BLaER1 (cell line): ENCODE measurements around the gene PCMT1.

Experiments used
- H3K27ac ChIP-seq: shearing (Covaris generic); formaldehyde crosslinking; 2 replicates; pipeline ENCODE4 v1.8.1; 2022
- H3K27me3 ChIP-seq: shearing (Covaris generic); formaldehyde crosslinking; 2 replicates; pipeline ENCODE4 v1.8.1; 2022
- H3K36me3 ChIP-seq: shearing (Covaris generic); formaldehyde crosslinking; 2 replicates; pipeline ENCODE4 v1.8.1; 2022
- H3K4me1 ChIP-seq: shearing (Covaris generic); formaldehyde crosslinking; 2 replicates; pipeline ENCODE4 v1.8.1; 2022
- H3K4me2 ChIP-seq: shearing (Covaris generic); formaldehyde crosslinking; 2 replicates; pipeline ENCODE4 v1.8.1; 2022
- H3K4me3 ChIP-seq: shearing (Covaris generic); formaldehyde crosslinking; 2 replicates; pipeline ENCODE4 v1.8.1; 2022
- H3K9ac ChIP-seq: shearing (Covaris generic); formaldehyde crosslinking; 2 replicates; pipeline ENCODE4 v1.8.1; 2022
- H3K9me3 ChIP-seq: shearing (Covaris generic); formaldehyde crosslinking; 2 replicates; pipeline ENCODE4 v1.8.1; 2022
- H4K20me1 ChIP-seq: shearing (Covaris generic); formaldehyde crosslinking; 2 replicates; pipeline ENCODE4 v1.8.1; 2022
- Cebpa-rat ChIP-seq: shearing (Covaris generic); IDR thresholded peaks from 2 replicates; pipeline ENCODE4 v1.8.1; 2022

PCMT1 gene

GRCh38 chr6:149763866-149764265 lies 14.3 kb downstream of the PCMT1 start:
- TF ChIP-seq Cebpa-rat: no peak
- Histone ChIP-seq H3K36me3 (peaks cover 68% of the 10 kb centered on the region), H4K20me1 (peaks cover 43% of the 10 kb centered on the region; the same call in 1 of the 2 replicates), H3K27me3 (no peaks in the 10 kb centered on the region), H3K4me1 (peaks cover 11% of the 10 kb centered on the region; the same call in 1 of the 2 replicates), H3K4me2 (no peak overlapping the region), H3K27ac (no peak overlapping the region), H3K9me3 (peaks cover 35% of the 10 kb centered on the region), H3K9ac (no peak overlapping the region), H3K4me3 (no peak overlapping the region)

- peaks cover 6% of the 10 kb centered on the region; the same call in 1 of the 2 replicates for H3K4me1 ChIP-seq
- H3K27me3 ChIP-seq: no peaks in the 10 kb centered on the region
- H3K4me3 ChIP-seq: no peak overlapping the region
- peaks cover 35% of the 10 kb centered on the region for H3K9me3 ChIP-seq
- TF ChIP-seq Cebpa-rat: no peak
- no peak overlapping the region for H3K4me2 ChIP-seq
- peaks cover 35% of the 10 kb centered on the region for H4K20me1 ChIP-seq
- H3K27ac ChIP-seq: no peak overlapping the region
- H3K36me3 ChIP-seq: peaks cover 68% of the 10 kb centered on the region
- H3K9ac ChIP-seq: no peak overlapping the region
These were observed 16.7 kb downstream of the PCMT1 start for GRCh38 chr6:149766156-149766769.

GRCh38 chr6:149769676-149770075 lies 20.1 kb downstream of the PCMT1 start:
- H3K9me3 ChIP-seq: peaks cover 30% of the 10 kb centered on the region
- TF ChIP-seq Cebpa-rat: no peak
- H3K27ac ChIP-seq: no peak overlapping the region
- peaks cover 26% of the 10 kb centered on the region for H4K20me1 ChIP-seq
- H3K4me3 ChIP-seq: no peak overlapping the region
- H3K27me3 ChIP-seq: no peaks in the 10 kb centered on the region
- no peak overlapping the region for H3K9ac ChIP-seq
- H3K4me1 ChIP-seq: no peaks in the 10 kb centered on the region
- H3K4me2 ChIP-seq: no peak overlapping the region
- H3K36me3 ChIP-seq: peaks cover 93% of the 10 kb centered on the region

GRCh38 chr6:149771185-149771584 lies 21.6 kb downstream of the PCMT1 start:
- peaks cover 95% of the 10 kb centered on the region for H3K36me3 ChIP-seq
- H3K4me2 ChIP-seq: no peak overlapping the region
- H3K4me3 ChIP-seq: no peak overlapping the region
- TF ChIP-seq Cebpa-rat: no peak
- no peak overlapping the region for H3K27ac ChIP-seq
- peaks cover 15% of the 10 kb centered on the region for H3K9me3 ChIP-seq
- peaks cover 26% of the 10 kb centered on the region for H4K20me1 ChIP-seq
- H3K27me3 ChIP-seq: no peaks in the 10 kb centered on the region
- no peak overlapping the region for H3K9ac ChIP-seq
- H3K4me1 ChIP-seq: no peaks in the 10 kb centered on the region

- no peak overlapping the region for H3K9ac ChIP-seq
- H3K9me3 ChIP-seq: peaks cover 7% of the 10 kb centered on the region
- peaks cover 93% of the 10 kb centered on the region for H3K36me3 ChIP-seq
- no peak overlapping the region for H3K27ac ChIP-seq
- H3K4me1 ChIP-seq: no peaks in the 10 kb centered on the region
- TF ChIP-seq Cebpa-rat: no peak
- no peak overlapping the region for H3K4me3 ChIP-seq
- H3K27me3 ChIP-seq: no peaks in the 10 kb centered on the region
- peaks cover 26% of the 10 kb centered on the region for H4K20me1 ChIP-seq
- H3K4me2 ChIP-seq: no peak overlapping the region
These were observed 22.4 kb downstream of the PCMT1 start for GRCh38 chr6:149771925-149772324.

- no peak overlapping the region for H3K27ac ChIP-seq
- no peaks in the 10 kb centered on the region for H3K4me1 ChIP-seq
- H3K4me2 ChIP-seq: no peak overlapping the region
- H3K36me3 ChIP-seq: peaks cover 82% of the 10 kb centered on the region
- no peaks in the 10 kb centered on the region for H3K9me3 ChIP-seq
- H3K4me3 ChIP-seq: no peak overlapping the region
- H3K9ac ChIP-seq: no peak overlapping the region
- no peaks in the 10 kb centered on the region for H3K27me3 ChIP-seq
- no peak for TF ChIP-seq Cebpa-rat
- peaks cover 10% of the 10 kb centered on the region; the same call in 1 of the 2 replicates for H4K20me1 ChIP-seq
These were observed 28.1 kb downstream of the PCMT1 start for GRCh38 chr6:149777624-149778023.

- Histone ChIP-seq H4K20me1 (peaks cover 10% of the 10 kb centered on the region; the same call in 1 of the 2 replicates), H3K4me1 (no peaks in the 10 kb centered on the region), H3K4me3 (no peak overlapping the region), H3K27ac (no peak overlapping the region), H3K9ac (no peak overlapping the region), H3K36me3 (peaks cover 81% of the 10 kb centered on the region), H3K27me3 (no peaks in the 10 kb centered on the region), H3K9me3 (0 out of 2 replicates have a peak, but pooled peaks cover 3% of the 10 kb centered on the region), H3K4me2 (no peak overlapping the region)
- no peak for TF ChIP-seq Cebpa-rat
These were observed 30.1 kb downstream of the PCMT1 start for GRCh38 chr6:149779644-149779963.

GRCh38 chr6:149781715-149782114 lies 32.2 kb downstream of the PCMT1 start:
- H3K36me3 ChIP-seq: peaks cover 60% of the 10 kb centered on the region
- H3K4me1 ChIP-seq: no peaks in the 10 kb centered on the region
- TF ChIP-seq Cebpa-rat: no peak
- no peak overlapping the region for H3K4me2 ChIP-seq
- 0 out of 2 replicates have a peak, but pooled peaks cover 3% of the 10 kb centered on the region for H3K9me3 ChIP-seq
- H4K20me1 ChIP-seq: peaks cover 10% of the 10 kb centered on the region; the same call in 1 of the 2 replicates
- no peaks in the 10 kb centered on the region for H3K27me3 ChIP-seq
- H3K27ac ChIP-seq: no peak overlapping the region
- no peak overlapping the region for H3K4me3 ChIP-seq
- H3K9ac ChIP-seq: no peak overlapping the region

- H3K4me3 ChIP-seq: no peak overlapping the region
- no peak for TF ChIP-seq Cebpa-rat
- H3K36me3 ChIP-seq: peaks cover 60% of the 10 kb centered on the region
- no peak overlapping the region for H3K4me2 ChIP-seq
- no peaks in the 10 kb centered on the region for H3K27me3 ChIP-seq
- H3K9ac ChIP-seq: no peak overlapping the region
- no peak overlapping the region for H3K27ac ChIP-seq
- no peaks in the 10 kb centered on the region for H3K4me1 ChIP-seq
- H3K9me3 ChIP-seq: 0 out of 2 replicates have a peak, but pooled peaks cover 3% of the 10 kb centered on the region
- H4K20me1 ChIP-seq: peaks cover 10% of the 10 kb centered on the region; the same call in 1 of the 2 replicates
These were observed 32.8 kb downstream of the PCMT1 start for GRCh38 chr6:149782337-149782736.

GRCh38 chr6:149783551-149783950 lies 34.0 kb downstream of the PCMT1 start:
- no peaks in the 10 kb centered on the region for H3K4me1 ChIP-seq
- H3K4me2 ChIP-seq: no peak overlapping the region
- H3K27me3 ChIP-seq: no peaks in the 10 kb centered on the region
- 0 out of 2 replicates have a peak, but pooled peaks cover 3% of the 10 kb centered on the region for H3K9me3 ChIP-seq
- no peak overlapping the region for H3K27ac ChIP-seq
- no peak overlapping the region for H3K4me3 ChIP-seq
- H3K36me3 ChIP-seq: peaks cover 51% of the 10 kb centered on the region
- no peak overlapping the region for H3K9ac ChIP-seq
- no peak for TF ChIP-seq Cebpa-rat
- H4K20me1 ChIP-seq: peaks cover 10% of the 10 kb centered on the region; the same call in 1 of the 2 replicates
